ENCODE measurements around the gene NAB1. TPM values are rescaled to one million over a fixed set of nuclear protein-coding genes. Genes with fewer than 3 reads are reported as not detected.

NAB1 gene, protein sequence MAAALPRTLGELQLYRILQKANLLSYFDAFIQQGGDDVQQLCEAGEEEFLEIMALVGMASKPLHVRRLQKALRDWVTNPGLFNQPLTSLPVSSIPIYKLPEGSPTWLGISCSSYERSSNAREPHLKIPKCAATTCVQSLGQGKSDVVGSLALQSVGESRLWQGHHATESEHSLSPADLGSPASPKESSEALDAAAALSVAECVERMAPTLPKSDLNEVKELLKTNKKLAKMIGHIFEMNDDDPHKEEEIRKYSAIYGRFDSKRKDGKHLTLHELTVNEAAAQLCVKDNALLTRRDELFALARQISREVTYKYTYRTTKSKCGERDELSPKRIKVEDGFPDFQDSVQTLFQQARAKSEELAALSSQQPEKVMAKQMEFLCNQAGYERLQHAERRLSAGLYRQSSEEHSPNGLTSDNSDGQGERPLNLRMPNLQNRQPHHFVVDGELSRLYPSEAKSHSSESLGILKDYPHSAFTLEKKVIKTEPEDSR
- 36.9 and 44.0 TPM in 2 replicates for total RNA-seq (2021)
- long read RNA-seq, transcript NAB1-202 (8 exons, 2,360 nt), result major isoform, 33 of 63 reads
- long read RNA-seq, partial matches to known transcripts, result 7 of 63 reads
- long read RNA-seq, other reads (novel, unspliced or antisense), result 23 of 63 reads

DNA sequence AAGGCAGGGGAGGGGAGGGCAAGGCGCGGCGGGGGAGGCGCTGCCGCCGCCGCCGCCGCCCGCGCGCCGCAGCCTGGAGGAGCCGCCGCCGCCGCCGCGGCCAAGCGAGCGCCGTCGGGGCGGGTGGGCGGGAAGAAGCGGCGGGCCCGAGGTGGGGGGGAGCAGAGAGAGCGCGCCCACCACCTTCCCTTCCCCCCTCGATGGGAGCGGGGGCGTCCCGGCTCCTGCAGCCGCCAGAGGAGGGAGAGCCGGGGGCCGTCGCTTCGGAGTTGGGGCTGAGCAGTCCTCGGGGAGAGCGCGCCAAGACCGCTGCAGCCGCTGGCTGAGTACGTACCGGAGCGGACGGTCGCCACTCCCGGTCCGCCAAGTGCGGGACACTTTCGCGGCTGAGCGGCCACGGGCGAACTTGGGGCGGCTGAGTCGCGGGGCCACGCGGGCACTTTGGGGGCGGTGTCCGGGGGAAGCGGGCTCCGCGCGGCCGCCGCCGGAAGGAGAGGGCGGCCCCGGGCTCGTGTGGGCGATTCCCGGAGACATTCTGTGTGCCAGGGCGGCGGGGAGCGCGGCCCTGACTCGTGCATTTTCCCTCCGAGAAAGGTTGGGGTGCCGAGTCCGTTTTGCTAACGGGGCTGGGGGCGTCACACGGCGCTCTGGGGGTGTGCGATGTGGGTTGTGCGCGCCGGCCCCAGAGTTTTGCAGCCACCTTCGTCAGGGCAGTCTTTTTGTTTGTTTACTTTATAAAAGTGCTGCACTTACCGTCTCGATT, at the start of gene NAB1:
Gene NAB1, plus strand, starts transcription at position 49 of the 763 bp plus-strand sequence. CDS start 10,094 bp downstream, outside the sequence.
- H3K4me3 Mint-ChIP-seq, result peak within 1 kb of the TSS; percentile 84 to 95
- H3K27ac Mint-ChIP-seq, result peak within 1 kb of the TSS in 2 of 3 experiments; percentile 16 to 57; a peak in 3 of 7 replicates
- DNase-seq, result peak; percentile 61
- H4K91ac ChIP-seq (ENCODE audit: insufficient read length, low read depth, low read length), result no peak within 1 kb of the TSS
- H3K9ac ChIP-seq (ENCODE audit: extremely low read depth, insufficient read length, low read length), result peak within 1 kb of the TSS; percentile 45
- H3K36me3 Mint-ChIP-seq (ENCODE audit: insufficient read depth in 1 of 3, low read depth in 3 of 3), result no peaks in the 10 kb centered on the region
- peaks cover 3% of the 10 kb centered on the region; the same call in 1 of the 2 replicates for H3K79me2 ChIP-seq (ENCODE audit: insufficient read depth, low read length)
- H3K4me2 ChIP-seq (ENCODE audit: insufficient read depth, insufficient read length, low read length), result peak within 1 kb of the TSS; percentile 100
- H2BK15ac ChIP-seq (ENCODE audit: low read depth, low read length), result no peak within 1 kb of the TSS
- H2BK120ac ChIP-seq (ENCODE audit: low read depth, low read length, poor library complexity, severe bottlenecking), result no peak within 1 kb of the TSS
- H3K23ac ChIP-seq (ENCODE audit: insufficient read length, low read depth, low read length), result no peak within 1 kb of the TSS
- peak within 1 kb of the TSS; percentile 33 for H3K14ac ChIP-seq (ENCODE audit: insufficient read depth, low read length)
- H2BK12ac ChIP-seq (ENCODE audit: insufficient read length, low read depth, low read length), result no peak within 1 kb of the TSS
- H3K27me3 ChIP-seq (ENCODE audit: insufficient read depth, low read length), result no peaks in the 10 kb centered on the region
- no peak within 1 kb of the TSS for H3K4ac ChIP-seq (ENCODE audit: low read depth, low read length)
- H2AFZ ChIP-seq (ENCODE audit: low read length), result peak within 1 kb of the TSS; percentile 1
- H3K27ac ChIP-seq (ENCODE audit: insufficient read length, low read depth, low read length), result no peak within 1 kb of the TSS
- H3K56ac ChIP-seq (ENCODE audit: insufficient read length, low read depth, low read length), result no peak within 1 kb of the TSS
- no peak within 1 kb of the TSS for H3T11ph ChIP-seq (ENCODE audit: low read length)
- H3K27me3 Mint-ChIP-seq (ENCODE audit: low read depth), result peaks cover 20% of the 10 kb centered on the region
- no peak within 1 kb of the TSS for H2AK5ac ChIP-seq (ENCODE audit: insufficient read length, low read length)
- no peak within 1 kb of the TSS for H2BK5ac ChIP-seq (ENCODE audit: insufficient read length, low read length)
- TF ChIP-seq, protein P1, sequence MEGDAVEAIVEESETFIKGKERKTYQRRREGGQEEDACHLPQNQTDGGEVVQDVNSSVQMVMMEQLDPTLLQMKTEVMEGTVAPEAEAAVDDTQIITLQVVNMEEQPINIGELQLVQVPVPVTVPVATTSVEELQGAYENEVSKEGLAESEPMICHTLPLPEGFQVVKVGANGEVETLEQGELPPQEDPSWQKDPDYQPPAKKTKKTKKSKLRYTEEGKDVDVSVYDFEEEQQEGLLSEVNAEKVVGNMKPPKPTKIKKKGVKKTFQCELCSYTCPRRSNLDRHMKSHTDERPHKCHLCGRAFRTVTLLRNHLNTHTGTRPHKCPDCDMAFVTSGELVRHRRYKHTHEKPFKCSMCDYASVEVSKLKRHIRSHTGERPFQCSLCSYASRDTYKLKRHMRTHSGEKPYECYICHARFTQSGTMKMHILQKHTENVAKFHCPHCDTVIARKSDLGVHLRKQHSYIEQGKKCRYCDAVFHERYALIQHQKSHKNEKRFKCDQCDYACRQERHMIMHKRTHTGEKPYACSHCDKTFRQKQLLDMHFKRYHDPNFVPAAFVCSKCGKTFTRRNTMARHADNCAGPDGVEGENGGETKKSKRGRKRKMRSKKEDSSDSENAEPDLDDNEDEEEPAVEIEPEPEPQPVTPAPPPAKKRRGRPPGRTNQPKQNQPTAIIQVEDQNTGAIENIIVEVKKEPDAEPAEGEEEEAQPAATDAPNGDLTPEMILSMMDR (conservative IDR thresholded peaks at IDR 0.05), result no peak
- H4K20me1 ChIP-seq (ENCODE audit: control insufficient read depth, insufficient read depth, insufficient read length), result no peaks in the 10 kb centered on the region
- H4K5ac ChIP-seq (ENCODE audit: insufficient read length, low read depth, low read length), result no peak within 1 kb of the TSS
- no peaks in the 10 kb centered on the region for H3K9me3 Mint-ChIP-seq
- H3K23me2 ChIP-seq (ENCODE audit: insufficient read length, low read depth, low read length, poor library complexity, severe bottlenecking), result peaks cover 16% of the 10 kb centered on the region
- H3K9me3 ChIP-seq (ENCODE audit: control insufficient read depth, low read depth, low read length), result no peaks in the 10 kb centered on the region
- H3K4me1 ChIP-seq (ENCODE audit: insufficient read depth, low read length), result peaks cover 2% of the 10 kb centered on the region; the same call in 1 of the 2 replicates
- no peaks in the 10 kb centered on the region for H3K79me1 ChIP-seq (ENCODE audit: insufficient read depth, low read depth, low read length, poor library complexity, severe bottlenecking)
- no peak within 1 kb of the TSS for H2BK20ac ChIP-seq (ENCODE audit: low read depth, low read length, poor library complexity, severe bottlenecking)
- no CpG with 5 or more reads among the region's 95 CpGs for WGBS (ENCODE audit: extremely low coverage, insufficient read length, low lambda C conversion rate)
- peak within 1 kb of the TSS; percentile 35 for H3K18ac ChIP-seq (ENCODE audit: insufficient read length, low read depth, low read length)
- peaks cover 18 to 19% of the 10 kb centered on the region in 2 experiments for H3K4me1 Mint-ChIP-seq
- H4K8ac ChIP-seq (replicated peaks; ENCODE audit: insufficient read length, low read depth, low read length), result no peak within 1 kb of the TSS
